OCI-LY1 (cell line): ENCODE measurements around the gene IGSF10.
A peak's percentile ranks its signal among the peaks of the same experiment; 100 is the strongest.

Experiments
- CTCF ChIP-seq: fragments of 200-600 bp; sonication (generic), shearing (Covaris generic); IDR thresholded peaks from 2 replicates; pipeline ENCODE4 v1.5.1; 2017; ENCODE audit warnings: mild to moderate bottlenecking, antibody characterized with exemption, low read length, moderate library complexity, mixed read lengths
- EZH2 ChIP-seq: fragments of 200-600 bp; sonication (generic), shearing (Covaris generic); IDR thresholded peaks from 2 replicates; pipeline ENCODE4 v1.8.0; 2017; ENCODE audit warnings: borderline replicate concordance, mixed run types, mild to moderate bottlenecking, antibody characterized with exemption, low read length, moderate library complexity, mixed read lengths

- TF ChIP-seq CTCF (peak; percentile 44; the same call in 1 of the 2 replicates), EZH2 (no peak)
These were observed 34.6 kb downstream of the IGSF10 start for GRCh38 chr3:151426341-151426657.
